Measurements from ENCODE around the gene ABTB2.

Gene ABTB2

DNA sequence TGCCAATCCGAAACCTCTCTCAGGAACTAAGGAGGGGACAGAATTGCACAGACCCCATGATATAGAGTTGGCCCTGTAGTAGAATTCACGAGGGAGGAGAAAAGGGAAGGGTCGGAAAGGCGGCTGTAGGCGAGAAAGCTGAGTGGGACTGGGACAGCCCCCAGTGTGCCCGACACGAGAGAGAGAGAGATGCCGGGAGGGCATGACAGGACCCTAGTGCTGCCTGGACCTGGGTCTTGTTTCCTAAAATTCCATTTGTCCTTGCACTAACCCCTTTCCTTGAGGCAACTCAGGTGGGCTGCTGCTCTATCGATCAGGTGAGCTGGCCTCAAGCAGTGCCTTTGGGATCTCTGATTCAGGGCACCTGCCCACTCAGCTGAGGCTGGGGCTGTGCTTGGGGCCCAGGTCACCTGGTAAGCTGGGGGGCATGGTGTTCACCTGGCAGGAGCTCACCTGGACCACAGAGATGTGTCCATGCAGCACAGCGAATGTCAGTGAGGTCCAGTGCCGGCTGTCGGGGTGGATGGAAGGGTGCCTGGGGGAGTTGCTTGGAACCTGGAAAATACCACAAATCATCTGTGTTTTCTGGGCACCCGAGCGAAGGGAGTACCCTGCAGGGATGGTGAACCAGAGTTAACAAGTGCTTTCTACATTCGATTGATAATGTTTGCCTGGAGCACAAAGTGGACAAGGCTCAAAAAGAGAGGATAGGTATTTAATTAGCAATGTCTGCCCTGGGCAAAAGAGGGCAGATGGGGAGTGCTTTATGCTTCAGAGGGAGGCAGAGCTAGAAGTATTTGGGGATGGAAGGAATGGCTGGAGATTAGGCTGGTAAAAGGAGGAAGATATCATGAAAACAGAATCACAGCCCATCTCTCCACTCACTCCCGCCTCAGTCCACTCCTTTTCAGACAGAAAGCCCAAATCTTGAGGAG, 190.7 kb downstream of the ABTB2 start:
- Mint-ChIP-seq H3K4me1 (ENCODE audit: low read depth) (no peaks in the 10 kb centered on the region), H3K9me3 (ENCODE audit: low read depth) (no peaks in the 10 kb centered on the region), H3K36me3 (no peaks in the 10 kb centered on the region), H3K27ac (no peak overlapping the region), H3K27me3 (peaks cover 2% of the 10 kb centered on the region), H3K4me3 (no peak overlapping the region)

DNA sequence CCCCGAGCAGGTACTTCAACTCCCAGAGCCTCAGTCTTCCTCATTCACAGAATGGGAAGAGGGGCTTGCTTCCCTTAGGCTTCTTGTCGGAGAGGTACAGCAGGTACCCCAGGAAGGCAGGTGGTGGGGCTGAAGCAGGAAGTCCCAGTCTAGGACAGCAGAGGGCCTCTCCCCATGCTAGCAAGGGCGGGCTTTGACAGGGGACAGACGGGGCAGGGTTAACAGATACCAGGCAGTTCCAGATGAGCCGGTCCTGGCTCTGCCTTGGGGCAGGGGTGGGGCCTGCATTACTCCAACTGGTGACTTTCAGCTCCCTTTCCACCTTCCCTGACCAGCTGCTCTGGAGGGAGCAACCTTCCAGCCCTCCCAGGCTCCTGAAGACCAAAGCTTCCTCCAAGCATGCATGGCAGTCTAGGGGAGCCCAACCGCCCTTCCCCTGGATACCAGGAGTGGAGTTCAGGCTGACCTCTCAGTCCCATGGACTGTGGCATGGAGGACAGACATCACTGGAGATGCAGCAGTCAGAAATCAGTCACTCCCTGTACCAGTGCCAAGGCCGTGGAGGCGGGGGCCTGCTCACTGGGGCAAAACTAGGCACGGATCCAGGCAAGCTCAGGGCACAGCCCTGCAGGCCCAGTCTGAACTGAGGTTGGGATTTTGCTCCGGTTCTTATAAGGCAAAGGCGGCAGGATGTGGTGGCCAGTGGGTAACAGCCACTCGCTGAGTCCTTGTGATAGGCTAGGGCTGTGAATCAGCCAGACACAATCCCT, 191.8 kb downstream of the ABTB2 start:
- Mint-ChIP-seq H3K4me1 (ENCODE audit: low read depth) (no peaks in the 10 kb centered on the region), H3K36me3 (no peaks in the 10 kb centered on the region), H3K9me3 (ENCODE audit: low read depth) (no peaks in the 10 kb centered on the region), H3K27ac (no peak overlapping the region), H3K4me3 (no peak overlapping the region), H3K27me3 (peaks cover 2% of the 10 kb centered on the region)

DNA sequence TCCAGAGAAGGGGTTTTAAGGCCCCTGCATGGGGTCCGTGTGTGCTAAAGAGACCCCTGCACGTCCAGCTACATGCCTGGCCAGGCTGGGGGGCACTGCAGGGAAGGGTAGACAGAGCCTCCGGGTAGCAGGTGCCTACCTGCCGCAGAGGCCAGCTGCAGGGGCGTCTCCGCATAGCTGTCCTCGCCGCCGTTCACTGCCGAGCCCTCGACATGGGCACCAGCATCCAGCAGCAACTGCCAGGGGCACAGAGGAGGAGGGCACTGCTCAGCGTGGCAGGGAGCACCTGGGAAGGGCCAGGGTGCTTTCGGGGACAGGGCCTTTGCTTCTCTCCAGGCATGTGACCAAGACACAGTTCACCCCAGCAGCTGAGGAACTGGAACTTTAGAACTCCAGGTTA, 192.7 kb downstream of the ABTB2 start:
- Mint-ChIP-seq H3K27me3 (peaks cover 2% of the 10 kb centered on the region), H3K27ac (no peak overlapping the region), H3K36me3 (no peaks in the 10 kb centered on the region), H3K4me3 (no peak overlapping the region), H3K4me1 (ENCODE audit: low read depth) (no peaks in the 10 kb centered on the region), H3K9me3 (ENCODE audit: low read depth) (no peaks in the 10 kb centered on the region)

DNA sequence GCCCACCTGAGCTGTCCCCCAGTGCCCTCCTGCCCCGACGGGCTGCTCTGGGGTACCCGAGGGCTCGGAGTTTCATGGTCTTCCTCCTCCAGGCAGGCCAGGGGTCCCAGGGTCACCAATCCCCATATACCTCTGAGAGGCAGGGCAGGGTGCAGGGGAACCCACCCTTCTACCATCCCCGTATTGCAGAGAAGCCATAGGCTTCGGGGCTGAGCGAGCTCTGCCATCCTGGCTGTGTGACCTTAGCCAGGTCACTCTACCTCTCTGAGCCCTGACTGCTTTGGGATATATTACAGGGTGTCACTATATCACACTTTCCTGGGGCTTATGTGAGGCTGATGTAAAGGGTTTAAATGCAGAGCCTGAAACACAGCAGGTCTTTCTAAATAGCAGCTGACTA, 195.0 kb downstream of the ABTB2 start:
- no peaks in the 10 kb centered on the region for H3K9me3 Mint-ChIP-seq (ENCODE audit: low read depth)
- peaks cover 16% of the 10 kb centered on the region for H3K4me1 Mint-ChIP-seq (ENCODE audit: low read depth)
- no peak overlapping the region for H3K4me3 Mint-ChIP-seq
- H3K27me3 Mint-ChIP-seq: peaks cover 2% of the 10 kb centered on the region
- no peak overlapping the region for H3K27ac Mint-ChIP-seq
- no peaks in the 10 kb centered on the region for H3K36me3 Mint-ChIP-seq

DNA sequence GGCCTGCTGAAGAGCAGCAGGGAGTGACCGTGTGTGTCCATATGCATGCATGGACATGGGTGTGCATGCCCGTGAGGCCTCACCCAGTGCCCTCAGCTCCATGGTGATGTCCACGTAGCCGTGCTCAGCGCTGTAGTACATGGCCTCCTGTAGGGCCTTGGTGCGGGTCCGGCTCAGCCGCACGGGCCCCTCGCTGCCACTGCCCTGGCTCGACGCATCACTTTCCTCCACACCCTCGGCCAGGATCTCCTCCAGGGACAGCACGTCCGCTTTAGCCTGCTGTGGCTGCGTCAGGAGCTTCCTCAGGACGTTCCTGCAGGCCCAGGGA, 195.4 kb downstream of the ABTB2 start:
- H3K36me3 Mint-ChIP-seq: no peaks in the 10 kb centered on the region
- no peak overlapping the region for H3K4me3 Mint-ChIP-seq
- H3K4me1 Mint-ChIP-seq (ENCODE audit: low read depth): peaks cover 16% of the 10 kb centered on the region
- no peaks in the 10 kb centered on the region for H3K9me3 Mint-ChIP-seq (ENCODE audit: low read depth)
- H3K27me3 Mint-ChIP-seq: peaks cover 2% of the 10 kb centered on the region
- H3K27ac Mint-ChIP-seq: no peak overlapping the region

DNA sequence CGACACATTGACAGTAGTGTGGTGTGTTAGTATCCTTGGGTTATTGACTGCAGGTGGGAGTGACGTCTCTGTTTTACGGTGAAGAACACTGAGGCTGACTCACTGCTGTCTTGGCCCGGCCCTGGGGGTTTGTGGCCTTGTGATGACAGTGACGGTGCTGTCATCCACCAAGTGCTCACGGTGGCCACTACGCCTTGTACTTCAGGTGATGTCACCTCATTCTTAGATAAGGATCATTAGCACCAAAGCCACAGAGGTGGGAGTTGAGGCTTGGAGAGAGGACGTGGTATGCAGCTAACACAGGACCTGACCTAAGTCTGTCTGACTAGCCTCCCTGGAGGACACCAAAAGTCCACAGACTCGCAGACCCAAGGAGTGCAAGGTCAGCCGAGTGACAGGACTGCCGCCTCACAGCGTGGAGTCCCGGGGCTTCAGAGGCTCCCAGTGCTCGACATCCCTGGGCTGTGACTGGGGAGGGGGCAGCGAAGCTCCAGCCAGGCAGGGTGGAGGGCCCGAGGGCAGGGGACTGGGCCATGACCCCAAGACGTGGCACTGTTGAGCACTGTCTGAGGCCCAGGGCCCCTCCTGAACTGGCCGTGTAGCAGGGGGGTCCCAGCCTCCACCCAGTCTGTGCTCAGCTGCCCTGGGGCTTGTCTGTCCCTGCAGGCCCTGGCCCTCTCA, 195.9 kb downstream of the ABTB2 start:
- no peaks in the 10 kb centered on the region for H3K9me3 Mint-ChIP-seq (ENCODE audit: low read depth)
- no peaks in the 10 kb centered on the region for H3K27me3 Mint-ChIP-seq
- H3K4me3 Mint-ChIP-seq: no peak overlapping the region
- peaks cover 16% of the 10 kb centered on the region for H3K4me1 Mint-ChIP-seq (ENCODE audit: low read depth)
- H3K36me3 Mint-ChIP-seq: no peaks in the 10 kb centered on the region
- no peak overlapping the region for H3K27ac Mint-ChIP-seq

DNA sequence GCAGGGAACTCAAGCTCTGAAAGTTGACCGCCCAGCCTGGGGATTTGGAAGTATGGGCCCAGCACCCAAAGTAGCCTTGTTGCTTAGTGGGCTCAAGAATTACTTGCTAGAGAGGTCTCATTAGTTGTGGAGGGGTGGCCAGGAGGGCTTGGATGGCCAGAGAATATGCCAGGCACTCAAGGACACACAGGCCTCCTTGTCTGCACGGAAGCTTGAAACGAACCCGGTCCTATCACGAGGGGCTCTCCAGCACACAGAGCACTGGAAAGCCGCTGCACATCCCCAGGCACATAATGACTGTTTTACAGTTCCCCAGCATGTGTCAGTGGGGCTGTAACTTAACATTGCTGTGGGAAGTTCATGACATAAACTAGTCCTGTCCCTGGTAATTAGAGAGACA, 196.4 kb downstream of the ABTB2 start:
- no peak overlapping the region for H3K4me3 Mint-ChIP-seq
- no peaks in the 10 kb centered on the region for H3K36me3 Mint-ChIP-seq
- H3K27me3 Mint-ChIP-seq: no peaks in the 10 kb centered on the region
- H3K27ac Mint-ChIP-seq: no peak overlapping the region
- no peaks in the 10 kb centered on the region for H3K9me3 Mint-ChIP-seq (ENCODE audit: low read depth)
- H3K4me1 Mint-ChIP-seq (ENCODE audit: low read depth): peaks cover 16% of the 10 kb centered on the region

DNA sequence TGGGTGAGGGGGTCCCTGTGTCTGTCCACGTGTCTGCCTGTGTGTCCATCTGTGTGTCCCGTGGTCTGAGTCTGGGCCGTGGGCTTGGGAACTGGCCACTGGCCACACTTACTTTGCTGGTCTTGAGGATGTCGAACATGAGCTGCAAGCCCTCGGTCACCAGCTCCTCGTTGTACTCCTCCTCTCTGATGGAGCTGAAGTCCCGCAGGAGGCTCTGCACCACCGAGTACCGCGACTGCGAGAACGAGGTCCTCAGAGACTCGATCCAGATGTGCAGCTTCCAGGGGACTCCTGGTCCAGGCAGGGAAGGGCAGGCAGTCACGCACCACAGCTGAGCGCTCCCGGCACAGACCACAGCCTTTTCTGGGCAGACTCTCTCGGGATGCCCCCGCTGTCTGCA, 197.0 kb downstream of the ABTB2 start:
- H3K9me3 Mint-ChIP-seq (ENCODE audit: low read depth): no peaks in the 10 kb centered on the region
- H3K27ac Mint-ChIP-seq: no peak overlapping the region
- H3K36me3 Mint-ChIP-seq: no peaks in the 10 kb centered on the region
- H3K4me3 Mint-ChIP-seq: no peak overlapping the region
- H3K27me3 Mint-ChIP-seq: no peaks in the 10 kb centered on the region
- peaks cover 16% of the 10 kb centered on the region for H3K4me1 Mint-ChIP-seq (ENCODE audit: low read depth)

DNA sequence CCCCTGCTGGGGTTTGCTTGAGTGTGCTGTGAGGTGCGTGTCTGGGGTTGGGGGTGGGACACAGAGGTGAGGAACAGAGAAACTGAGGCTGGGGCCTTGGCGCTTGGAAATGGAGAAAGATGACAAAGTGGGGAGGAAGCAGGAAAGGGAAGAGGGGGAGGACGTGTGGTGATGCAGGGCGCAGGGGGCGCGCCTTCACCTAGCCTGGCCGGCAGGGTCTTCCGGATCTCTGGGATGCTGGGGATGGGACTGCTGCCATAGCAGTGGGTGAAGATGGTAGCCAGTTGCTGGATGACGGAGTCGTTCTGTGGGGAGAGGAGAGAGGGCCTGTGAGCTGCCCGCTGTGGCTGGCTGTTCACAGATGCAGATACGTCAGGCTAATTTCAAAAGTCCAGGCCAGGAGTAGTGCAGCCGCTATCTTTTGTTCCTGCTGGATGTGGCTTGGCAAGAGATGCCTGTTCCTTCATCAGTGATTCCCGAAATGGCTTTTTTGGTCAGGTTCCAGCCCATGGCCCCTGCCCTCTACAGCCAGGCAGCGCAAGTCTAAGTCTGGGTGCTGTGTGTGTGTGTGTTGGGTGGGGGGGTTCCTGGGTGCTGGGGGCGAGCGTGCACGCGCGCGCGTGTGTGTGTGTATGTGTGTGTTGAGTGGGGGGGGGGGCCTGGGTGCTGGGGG, 197.6 kb downstream of the ABTB2 start:
- peaks cover 16% of the 10 kb centered on the region for H3K4me1 Mint-ChIP-seq (ENCODE audit: low read depth)
- H3K27me3 Mint-ChIP-seq: no peaks in the 10 kb centered on the region
- H3K27ac Mint-ChIP-seq: peak overlapping the region; percentile 41
- H3K36me3 Mint-ChIP-seq: no peaks in the 10 kb centered on the region
- H3K4me3 Mint-ChIP-seq: no peak overlapping the region
- no peaks in the 10 kb centered on the region for H3K9me3 Mint-ChIP-seq (ENCODE audit: low read depth)

DNA sequence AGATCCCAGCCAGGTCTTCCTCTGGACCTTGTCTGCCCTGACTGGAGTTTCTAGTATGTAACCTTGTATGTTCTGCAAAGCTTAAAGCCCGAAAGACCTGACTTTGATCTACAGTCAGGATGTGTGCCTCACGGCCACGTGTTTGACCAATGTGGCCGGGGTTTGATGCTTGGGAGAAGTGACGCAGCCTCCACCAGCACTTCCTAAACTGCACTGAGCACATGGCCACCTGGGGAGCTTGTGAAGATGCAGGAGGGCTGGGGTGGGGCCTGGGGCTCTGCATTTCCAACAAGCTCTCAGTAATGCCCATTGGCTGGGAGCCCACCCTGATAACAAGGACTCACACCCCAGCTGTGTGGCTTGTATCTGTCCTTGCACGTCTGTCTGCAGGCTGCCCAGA, 199.1 kb downstream of the ABTB2 start:
- no peaks in the 10 kb centered on the region for H3K27me3 Mint-ChIP-seq
- H3K4me3 Mint-ChIP-seq: no peak overlapping the region
- H3K9me3 Mint-ChIP-seq (ENCODE audit: low read depth): no peaks in the 10 kb centered on the region
- H3K36me3 Mint-ChIP-seq: no peaks in the 10 kb centered on the region
- no peak overlapping the region for H3K27ac Mint-ChIP-seq
- peaks cover 16% of the 10 kb centered on the region for H3K4me1 Mint-ChIP-seq (ENCODE audit: low read depth)

DNA sequence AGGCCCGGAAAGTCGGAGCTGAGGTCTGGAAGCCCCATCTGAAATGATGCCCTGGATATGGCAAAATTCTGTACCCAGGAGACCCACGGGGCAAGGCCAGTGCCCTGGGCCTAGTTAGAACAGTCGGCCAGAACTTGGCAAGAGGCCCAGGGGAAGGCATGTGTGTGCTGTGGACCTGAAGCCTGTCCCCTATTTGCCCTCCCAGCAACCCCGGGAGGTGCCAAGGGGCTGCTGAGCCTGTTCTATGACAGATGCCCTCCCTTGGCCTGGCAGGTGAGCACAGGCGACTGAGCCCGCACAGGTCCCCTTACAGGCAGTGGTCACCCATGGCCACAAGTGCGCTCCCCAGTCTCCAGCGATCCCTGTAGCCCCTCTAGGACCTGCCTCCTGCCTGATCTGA, 200.6 kb downstream of the ABTB2 start:
- no peaks in the 10 kb centered on the region for H3K36me3 Mint-ChIP-seq
- H3K27ac Mint-ChIP-seq: no peak overlapping the region
- H3K9me3 Mint-ChIP-seq (ENCODE audit: low read depth): no peaks in the 10 kb centered on the region
- no peak overlapping the region for H3K4me3 Mint-ChIP-seq
- peaks cover 19% of the 10 kb centered on the region for H3K4me1 Mint-ChIP-seq (ENCODE audit: low read depth)
- H3K27me3 Mint-ChIP-seq: no peaks in the 10 kb centered on the region

DNA sequence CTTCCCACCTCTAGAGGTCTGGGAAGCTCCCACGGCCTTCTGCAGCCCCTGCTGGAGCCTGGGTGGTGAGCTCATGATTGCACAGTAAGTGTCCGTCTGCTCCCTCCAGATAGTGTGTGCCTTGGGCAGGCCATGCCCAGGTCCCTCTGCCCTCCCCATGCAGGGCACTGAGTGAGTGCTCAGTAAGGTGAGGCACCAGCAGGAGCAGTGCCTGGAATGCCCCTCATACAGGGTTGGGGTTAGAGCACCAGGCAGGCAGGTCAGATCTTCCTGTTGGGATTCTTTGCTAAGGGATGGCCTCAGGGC, 202.1 kb downstream of the ABTB2 start:
- Mint-ChIP-seq H3K27me3 (no peaks in the 10 kb centered on the region), H3K9me3 (ENCODE audit: low read depth) (no peaks in the 10 kb centered on the region), H3K4me1 (ENCODE audit: low read depth) (peaks cover 19% of the 10 kb centered on the region), H3K27ac (no peak overlapping the region), H3K36me3 (no peaks in the 10 kb centered on the region), H3K4me3 (no peak overlapping the region)

DNA sequence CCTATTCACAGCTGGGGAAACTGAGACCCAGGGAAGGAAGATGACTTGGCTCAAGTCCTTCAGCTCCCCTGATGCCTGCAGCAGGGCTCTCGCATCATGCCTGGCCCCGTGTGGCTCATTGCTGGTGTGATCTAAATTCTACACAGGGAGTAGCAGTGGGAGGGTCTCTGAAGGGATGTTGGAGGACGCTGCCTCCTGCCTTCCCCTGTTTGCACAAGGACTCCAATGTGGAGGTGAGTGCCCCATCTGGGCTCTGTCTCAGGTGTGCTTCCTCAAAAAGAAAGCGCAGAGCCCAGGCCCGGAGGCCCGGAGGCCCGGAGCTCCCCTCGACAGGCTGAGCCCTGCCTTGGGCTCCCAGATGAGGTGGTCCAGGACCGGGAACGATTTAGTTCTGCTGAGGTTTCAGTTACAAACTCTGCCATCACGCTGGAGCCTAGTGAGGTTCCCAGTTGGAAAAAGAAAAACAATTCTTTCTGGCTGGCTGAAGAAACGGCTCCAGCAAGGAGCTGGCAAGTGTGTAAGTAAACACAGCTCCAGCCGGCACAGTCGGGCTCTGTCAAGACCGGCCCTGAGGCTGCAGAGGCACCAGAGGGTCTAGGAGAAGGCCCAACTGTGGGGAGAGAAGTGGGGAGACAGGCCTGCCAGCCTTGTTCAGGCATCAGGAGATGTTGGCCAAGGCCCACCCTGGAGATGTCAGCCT, 202.6 kb downstream of the ABTB2 start:
- no peaks in the 10 kb centered on the region for H3K27me3 Mint-ChIP-seq
- H3K27ac Mint-ChIP-seq: no peak overlapping the region
- peaks cover 19% of the 10 kb centered on the region for H3K4me1 Mint-ChIP-seq (ENCODE audit: low read depth)
- no peaks in the 10 kb centered on the region for H3K36me3 Mint-ChIP-seq
- no peak overlapping the region for H3K4me3 Mint-ChIP-seq
- no peaks in the 10 kb centered on the region for H3K9me3 Mint-ChIP-seq (ENCODE audit: low read depth)

DNA sequence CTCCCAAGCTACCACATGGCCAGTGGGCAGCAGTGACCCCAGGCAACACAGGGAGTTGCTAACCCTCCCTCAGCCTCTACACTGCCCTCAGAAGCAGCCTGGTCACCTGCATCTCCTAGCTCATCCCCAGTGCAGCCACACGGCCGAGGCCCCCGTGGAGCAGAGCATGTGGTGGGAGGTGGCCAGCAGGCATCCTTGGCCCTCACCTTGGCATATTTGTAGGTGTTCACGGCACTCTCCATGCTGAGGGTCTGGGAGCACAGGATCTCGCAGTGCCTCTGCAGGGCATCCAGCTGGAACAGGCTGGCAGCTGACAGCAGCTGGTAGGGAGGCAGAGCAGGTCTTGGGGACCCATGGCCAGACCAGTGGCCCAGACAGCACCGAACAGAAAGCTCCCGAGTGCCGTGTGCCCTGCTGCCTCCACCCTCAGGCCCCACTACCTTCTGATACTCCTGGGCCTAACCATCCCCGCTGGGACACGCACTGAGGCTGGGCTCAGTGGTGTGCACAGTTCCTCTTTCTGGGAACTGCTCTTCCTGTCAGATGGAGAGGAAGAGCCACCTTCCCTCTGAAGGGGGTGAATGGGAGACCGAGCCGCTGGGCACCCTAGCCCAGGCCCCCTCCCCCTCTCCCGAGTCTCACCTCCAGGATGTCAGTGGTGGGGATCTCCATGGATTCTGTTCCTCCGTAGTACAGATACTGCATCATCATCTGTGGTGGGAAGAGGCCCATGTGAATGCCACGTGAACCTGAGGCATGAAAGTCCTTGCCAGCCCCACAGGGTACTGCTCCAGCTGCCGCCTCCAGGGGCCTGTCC, 203.5 kb downstream of the ABTB2 start:
- peak overlapping the region; percentile 28 for H3K27ac Mint-ChIP-seq
- no peaks in the 10 kb centered on the region for H3K36me3 Mint-ChIP-seq
- H3K27me3 Mint-ChIP-seq: no peaks in the 10 kb centered on the region
- no peaks in the 10 kb centered on the region for H3K9me3 Mint-ChIP-seq (ENCODE audit: low read depth)
- no peak overlapping the region for H3K4me3 Mint-ChIP-seq
- H3K4me1 Mint-ChIP-seq (ENCODE audit: low read depth): peaks cover 13% of the 10 kb centered on the region

Measured in activated naive CD8-positive, alpha-beta T cell (primary cell).